SK-N-SH (cell line): ENCODE results near the gene BCAS3. TPM values are rescaled to one million over a fixed set of nuclear protein-coding genes. Genes with fewer than 3 reads are reported as not detected.

Source experiments
- CTCF ChIA-PET: fragments of 300-600, 350-600 bp; formaldehyde crosslinking; extraction: SDS; loops from one replicate; lab custom pipeline; 2021; lab: Yijun Ruan, JAX
- POLR2A ChIA-PET: fragments of 350-600 bp; sonication (Branson Sonifier 250); formaldehyde crosslinking; extraction: SDS; loops from one replicate; lab custom pipeline; 2020; ENCODE audit warnings: antibody characterized with exemption, inconsistent platforms; lab: Yijun Ruan, JAX
- DNase-seq: peaks from one replicate; pipeline ENCODE4 v3.0.0; 2012
- H2AFZ ChIP-seq: fragments of 200-600 bp; sonication (generic); 2 replicates; pipeline ENCODE4 v1.8.1; 2016; ENCODE audit warnings: antibody characterized with exemption, mild to moderate bottlenecking, low read depth
- H3F3A ChIP-seq: fragments of 200-600 bp; sonication (generic); replicated peaks from 2 replicates; pipeline ENCODE3; 2016; ENCODE audit warnings: antibody characterized with exemption, mild to moderate bottlenecking; ENCODE audit not compliant: insufficient read depth
- H3K27ac ChIP-seq, 2 experiments: fragments of 200-500 bp in 1 of 2; fragments of 200-600 bp in 1 of 2; sonication (Bioruptor generic) in 1 of 2; sonication (generic), shearing (Covaris generic) in 1 of 2; 2 replicates each; pipeline versions ENCODE4 v1.5.1 to v1.6.1; 2014 to 2016; ENCODE audit warnings: low read depth in 2 of 2, inconsistent platforms in 1 of 2, low read length in 1 of 2, mild to moderate bottlenecking in 1 of 2, mixed read lengths in 1 of 2
- H3K27me3 ChIP-seq: fragments of 200-600 bp; sonication (generic), shearing (Covaris generic); 2 replicates; pipeline ENCODE4 v1.6.1; 2016; ENCODE audit warnings: mixed run types; ENCODE audit not compliant: insufficient read depth
- H3K36me3 ChIP-seq, 2 experiments: fragments of 200-500 bp in 1 of 2; fragments of 200-600 bp in 1 of 2; sonication (Bioruptor generic) in 1 of 2; sonication (generic) in 1 of 2; replicated peaks in 1 of 2; 2 replicates each; pipeline versions ENCODE3 to v1.5.1; 2014 to 2016; ENCODE audit warnings: low read length in 1 of 2, mild to moderate bottlenecking in 1 of 2; ENCODE audit not compliant: insufficient read depth in 2 of 2, control insufficient read depth in 1 of 2
- H3K4me1 ChIP-seq, 2 experiments: fragments of 200-500 bp in 1 of 2; fragments of 200-600 bp in 1 of 2; sonication (Bioruptor generic) in 1 of 2; sonication (generic), shearing (Covaris generic) in 1 of 2; 2 replicates each; pipeline versions ENCODE4 v1.5.1 to v1.6.1; 2014 to 2016; ENCODE audit warnings: low read depth in 1 of 2, low read length in 1 of 2, mixed run types in 1 of 2; ENCODE audit not compliant: insufficient read depth in 2 of 2, control insufficient read depth in 1 of 2
- H3K4me2 ChIP-seq: fragments of 200-600 bp; sonication (generic), shearing (Covaris generic); 2 replicates; pipeline ENCODE4 v1.6.1; 2017; ENCODE audit warnings: mixed run types
- H3K4me3 ChIP-seq, 2 experiments: fragments of 200-500 bp in 1 of 2; fragments of 200-600 bp in 1 of 2; sonication (Bioruptor generic) in 1 of 2; sonication (generic), shearing (Covaris generic) in 1 of 2; 2 replicates each; pipeline versions ENCODE4 v1.5.1 to v1.8.1; 2014 to 2016; ENCODE audit warnings: low read depth in 2 of 2, inconsistent platforms in 1 of 2, low read length in 1 of 2, mild to moderate bottlenecking in 1 of 2, mixed read lengths in 1 of 2, moderate library complexity in 1 of 2
- H3K79me2 ChIP-seq: fragments of 200-600 bp; sonication (generic); 2 replicates; pipeline ENCODE4 v1.8.1; 2017; ENCODE audit warnings: mild to moderate bottlenecking; ENCODE audit not compliant: insufficient read depth
- H3K9ac ChIP-seq: fragments of 200-600 bp; sonication (generic); 2 replicates; pipeline ENCODE4 v1.6.1; 2017; ENCODE audit warnings: mixed run types
- H3K9me2 ChIP-seq: fragments of 200-600 bp; sonication (generic); 2 replicates; pipeline ENCODE4 v1.6.1; 2017; ENCODE audit warnings: mixed run types
- H3K9me3 ChIP-seq: fragments of 200-600 bp; sonication (generic); 2 replicates; pipeline ENCODE4 v1.6.1; 2017; ENCODE audit warnings: mixed run types, mild to moderate bottlenecking, moderate library complexity
- H4K20me1 ChIP-seq: fragments of 200-600 bp; sonication (generic); 2 replicates; pipeline ENCODE4 v1.6.1; 2017; ENCODE audit warnings: mild to moderate bottlenecking, mixed run types; ENCODE audit not compliant: insufficient read depth
- CTCF ChIP-seq: fragments of 200-600 bp; sonication (generic); IDR thresholded peaks from 2 replicates; pipeline ENCODE4 v1.6.1; 2017; ENCODE audit warnings: antibody characterized with exemption, mild to moderate bottlenecking, moderate library complexity
- ELF1 ChIP-seq: IDR thresholded peaks from 2 replicates; pipeline ENCODE4 v1.4.0; 2012
- EZH2phosphoT487 ChIP-seq: fragments of 200-600 bp; sonication (generic); IDR thresholded peaks from 2 replicates; pipeline ENCODE4 v1.6.1; 2017; ENCODE audit warnings: low read depth, mixed run types, mild to moderate bottlenecking, antibody characterized with exemption, moderate library complexity, borderline replicate concordance
- FOSL2 ChIP-seq: IDR thresholded peaks from 2 replicates; pipeline ENCODE4 v1.4.0; 2012; ENCODE audit warnings: low read depth, mild to moderate bottlenecking, moderate library complexity, borderline replicate concordance
- FOXM1 ChIP-seq: IDR thresholded peaks from 2 replicates; pipeline ENCODE4 v1.4.0; 2012; ENCODE audit warnings: low read depth, mild to moderate bottlenecking
- GABPA ChIP-seq: IDR thresholded peaks from 2 replicates; pipeline ENCODE4 v1.4.0; 2012; ENCODE audit warnings: low read depth, mild to moderate bottlenecking
- MAX ChIP-seq: IDR thresholded peaks from 2 replicates; pipeline ENCODE4 v1.4.0; 2012; ENCODE audit warnings: low read depth
- MXI1 ChIP-seq: IDR thresholded peaks from 2 replicates; pipeline ENCODE4 v1.6.1; 2012; ENCODE audit warnings: mild to moderate bottlenecking, low read depth, low read length, improper control_type of control experiment
- NFIC ChIP-seq: IDR thresholded peaks from 2 replicates; pipeline ENCODE4 v1.4.0; 2012; ENCODE audit warnings: borderline replicate concordance
- NRF1 ChIP-seq: IDR thresholded peaks from 2 replicates; pipeline ENCODE4 v1.6.1; 2012; ENCODE audit warnings: low read depth, mild to moderate bottlenecking, low read length
- POLR2AphosphoS5 ChIP-seq: IDR thresholded peaks from 2 replicates; pipeline ENCODE4 v1.6.1; 2012; ENCODE audit warnings: low read depth, low read length
- RAD21 ChIP-seq: IDR thresholded peaks from 2 replicates; pipeline ENCODE4 v1.6.1; 2012; ENCODE audit warnings: mild to moderate bottlenecking, low read length
- TAF1 ChIP-seq: IDR thresholded peaks from 2 replicates; pipeline ENCODE4 v1.6.1; 2012; ENCODE audit warnings: low read depth, mild to moderate bottlenecking, low read length, moderate library complexity, borderline replicate concordance
- TCF12 ChIP-seq: IDR thresholded peaks from 2 replicates; pipeline ENCODE4 v1.4.0; 2012
- TEAD4 ChIP-seq: IDR thresholded peaks from 2 replicates; pipeline ENCODE4 v1.4.0; 2012; ENCODE audit warnings: mild to moderate bottlenecking, borderline replicate concordance; ENCODE audit not compliant: insufficient read depth
- YY1 ChIP-seq: IDR thresholded peaks from 2 replicates; pipeline ENCODE4 v1.4.0; 2012; ENCODE audit warnings: low read depth, mild to moderate bottlenecking
- WGBS: methylation state at CpG from one replicate; pipeline ENCODE4 v1.1.6; 2017; ENCODE audit warnings: low lambda C conversion rate; 5-methylcytosine and 5-hydroxymethylcytosine counted together
- polyA plus RNA-seq, 3 experiments: library from polyadenylated mRNA; depleted of rRNA; stranded (reverse); fragments of >200 nt; gene quantifications; 2 replicates each; pipeline ENCODE4 v1.2.3, GENCODE V29; 2012
- TF ChIP-seq, protein P1 (sequence below): IDR thresholded peaks from 2 replicates; pipeline ENCODE4; 2012
- TF ChIP-seq, protein P2 (sequence below): IDR thresholded peaks from 2 replicates; pipeline ENCODE4 v1.4.0; 2012; ENCODE audit warnings: low read depth, borderline replicate concordance

BCAS3 gene
- polyA plus RNA-seq, 1 of the 3 experiments (the other 2 are of a cell fraction), result 5.9 TPM

GRCh38 chr17:61048376-61049106 lies 370.9 kb downstream of the BCAS3 start:
- no peak overlapping the region for H3K4me2 ChIP-seq
- POLR2A ChIA-PET, result interaction anchor here (1.2 kb wide), 1 partner anchor 77 kb away, joined by 3 read pairs; no protein-coding TSS in a partner anchor
- 94% methylated on average over 3 of the region's 3 CpGs for WGBS

More at GRCh38 chr17:61048376-61049106, 370.9 kb downstream of the BCAS3 start:
- Histone ChIP-seq H2AFZ (no peak overlapping the region; the same call in 1 of the 2 replicates), H3K9me2 (no peaks in the 10 kb centered on the region), H3K27ac (no peak overlapping the region), H3K27me3 (no peaks in the 10 kb centered on the region)
- no peak for DNase-seq
- TF ChIP-seq TAF1 (no peak), YY1 (no peak), FOSL2 (no peak), RAD21 (no peak), GABPA (no peak), EZH2phosphoT487 (no peak), NFIC (no peak), POLR2AphosphoS5 (no peak), FOXM1 (no peak), MAX (no peak), TEAD4 (no peak), ELF1 (no peak), MXI1 (no peak), TCF12 (no peak), NRF1 (no peak), CTCF (no peak)
- TF ChIP-seq, protein P1, sequence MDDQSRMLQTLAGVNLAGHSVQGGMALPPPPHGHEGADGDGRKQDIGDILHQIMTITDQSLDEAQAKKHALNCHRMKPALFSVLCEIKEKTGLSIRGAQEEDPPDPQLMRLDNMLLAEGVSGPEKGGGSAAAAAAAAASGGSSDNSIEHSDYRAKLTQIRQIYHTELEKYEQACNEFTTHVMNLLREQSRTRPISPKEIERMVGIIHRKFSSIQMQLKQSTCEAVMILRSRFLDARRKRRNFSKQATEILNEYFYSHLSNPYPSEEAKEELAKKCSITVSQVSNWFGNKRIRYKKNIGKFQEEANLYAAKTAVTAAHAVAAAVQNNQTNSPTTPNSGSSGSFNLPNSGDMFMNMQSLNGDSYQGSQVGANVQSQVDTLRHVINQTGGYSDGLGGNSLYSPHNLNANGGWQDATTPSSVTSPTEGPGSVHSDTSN, result no peak
- TF ChIP-seq, protein P2, sequence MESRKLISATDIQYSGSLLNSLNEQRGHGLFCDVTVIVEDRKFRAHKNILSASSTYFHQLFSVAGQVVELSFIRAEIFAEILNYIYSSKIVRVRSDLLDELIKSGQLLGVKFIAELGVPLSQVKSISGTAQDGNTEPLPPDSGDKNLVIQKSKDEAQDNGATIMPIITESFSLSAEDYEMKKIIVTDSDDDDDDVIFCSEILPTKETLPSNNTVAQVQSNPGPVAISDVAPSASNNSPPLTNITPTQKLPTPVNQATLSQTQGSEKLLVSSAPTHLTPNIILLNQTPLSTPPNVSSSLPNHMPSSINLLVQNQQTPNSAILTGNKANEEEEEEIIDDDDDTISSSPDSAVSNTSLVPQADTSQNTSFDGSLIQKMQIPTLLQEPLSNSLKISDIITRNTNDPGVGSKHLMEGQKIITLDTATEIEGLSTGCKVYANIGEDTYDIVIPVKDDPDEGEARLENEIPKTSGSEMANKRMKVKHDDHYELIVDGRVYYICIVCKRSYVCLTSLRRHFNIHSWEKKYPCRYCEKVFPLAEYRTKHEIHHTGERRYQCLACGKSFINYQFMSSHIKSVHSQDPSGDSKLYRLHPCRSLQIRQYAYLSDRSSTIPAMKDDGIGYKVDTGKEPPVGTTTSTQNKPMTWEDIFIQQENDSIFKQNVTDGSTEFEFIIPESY, result no peak
- TF ChIP-seq, all 33 proteins: peak for 0
- Histone ChIP-seq H3K9me3 (no peaks in the 10 kb centered on the region), H3K79me2 (no peaks in the 10 kb centered on the region), H3K4me3 (no peak overlapping the region), H4K20me1 (no peaks in the 10 kb centered on the region), H3K9ac (no peak overlapping the region), H3K36me3 (no peaks in the 10 kb centered on the region), H3F3A (peaks cover 4% of the 10 kb centered on the region), H3K4me1 (no peaks in the 10 kb centered on the region; a peak in 1 of 4 replicates)
- CTCF ChIA-PET, result interaction anchor here (1.1 kb wide), 1 partner anchor 328 kb away, joined by 3 read pairs; no protein-coding TSS in a partner anchor
